Calu3 (cell line): ENCODE results near the gene GMFB. TPM values are rescaled to one million over a fixed set of nuclear protein-coding genes. Genes with fewer than 3 reads are reported as not detected.

Source experiments
- BruUV-seq: library from RNA; stranded (reverse); fragments of 400-500 nt; replicated peaks from 2 replicates; lab custom pipeline; 2021; lab: Mats Ljungman, UMichigan
- CTCF ChIA-PET: fragments of 300-600 bp; sonication (Branson Sonifier 250); formaldehyde crosslinking; loops from one replicate; lab custom pipeline; 2022; ENCODE audit warnings: antibody characterized with exemption; lab: Charles Lee
- DNase-seq: peaks from one replicate; pipeline ENCODE4 v3.0.0; 2022
- H3K27ac Mint-ChIP-seq: one replicate; pipeline ENCODE4 v1.8.0; 2022; ENCODE audit warnings: mixed read lengths; ENCODE audit not compliant: unreplicated experiment
- H3K27me3 Mint-ChIP-seq: one replicate; pipeline ENCODE4 v1.8.0; 2022; ENCODE audit warnings: mixed read lengths; ENCODE audit not compliant: unreplicated experiment
- H3K36me3 Mint-ChIP-seq: one replicate; pipeline ENCODE4 v1.8.0; 2022; ENCODE audit warnings: mild to moderate bottlenecking, moderate library complexity, mixed read lengths; ENCODE audit not compliant: insufficient read depth, unreplicated experiment
- H3K4me1 Mint-ChIP-seq: one replicate; pipeline ENCODE4 v1.8.0; 2022; ENCODE audit warnings: mild to moderate bottlenecking, low read depth, mixed read lengths; ENCODE audit not compliant: unreplicated experiment
- H3K4me3 Mint-ChIP-seq: one replicate; pipeline ENCODE4 v1.8.0; 2022; ENCODE audit warnings: mild to moderate bottlenecking, low read depth, moderate library complexity, mixed read lengths; ENCODE audit not compliant: unreplicated experiment
- H3K9me3 Mint-ChIP-seq: one replicate; pipeline ENCODE4 v1.8.0; 2022; ENCODE audit warnings: low read depth, mixed read lengths; ENCODE audit not compliant: unreplicated experiment
- CTCF ChIP-seq: fragments of 200-600 bp; IDR thresholded peaks from one replicate; pipeline ENCODE4 v1.8.0; 2022; ENCODE audit warnings: antibody characterized with exemption; ENCODE audit not compliant: unreplicated experiment
- intact Hi-C: fragments of 100-400 bp; cut with micrococcal nuclease; formaldehyde crosslinking; loops from one replicate; pipeline ENCODE4 v1.10.0; 2022; ENCODE audit not compliant: unreplicated experiment
- total RNA-seq: library from RNA; stranded (reverse); gene quantifications from 2 replicates; pipeline ENCODE4 v1.2.3, GENCODE V29; 2022

GMFB gene
- total RNA-seq, 1 experiment from 2014 or later: 39.2 TPM

- CTCF ChIA-PET: interaction anchor here (0.7 kb wide), 1 partner anchor 350 kb away, joined by 4 read pairs; no protein-coding TSS in a partner anchor
- intact Hi-C loops: no loop called here
- H3K4me3 Mint-ChIP-seq: no peak overlapping the region
- no peaks in the 10 kb centered on the region for H3K4me1 Mint-ChIP-seq
- H3K27ac Mint-ChIP-seq: no peak overlapping the region
- H3K36me3 Mint-ChIP-seq: no peaks in the 10 kb centered on the region
- no TSS peak for BruUV-seq
- no peaks in the 10 kb centered on the region for H3K9me3 Mint-ChIP-seq
- no peaks in the 10 kb centered on the region for H3K27me3 Mint-ChIP-seq
- DNase-seq: no peak
- no peak for TF ChIP-seq CTCF
Measured at GRCh38 chr14:54535646-54536045, 46.9 kb upstream of the GMFB start.

GRCh38 chr14:54535126-54535525 lies 46.3 kb upstream of the GMFB start:
- Mint-ChIP-seq H3K4me3 (no peak overlapping the region), H3K27ac (no peak overlapping the region), H3K4me1 (no peaks in the 10 kb centered on the region), H3K9me3 (no peaks in the 10 kb centered on the region), H3K36me3 (no peaks in the 10 kb centered on the region), H3K27me3 (no peaks in the 10 kb centered on the region)
- TF ChIP-seq CTCF: no peak
- CTCF ChIA-PET: interaction anchor here (0.7 kb wide), 1 partner anchor 350 kb away, joined by 4 read pairs; no protein-coding TSS in a partner anchor
- BruUV-seq: no TSS peak
- intact Hi-C loops: no loop called here
- DNase-seq: no peak

- CTCF ChIA-PET: interaction anchor here (1.1 kb wide), 1 partner anchor 24 kb away, joined by 5 read pairs; the partner anchor contains the start of gene CGRRF1
- Mint-ChIP-seq H3K9me3 (no peaks in the 10 kb centered on the region), H3K27me3 (no peaks in the 10 kb centered on the region), H3K27ac (no peak overlapping the region), H3K4me1 (no peaks in the 10 kb centered on the region), H3K4me3 (no peak overlapping the region), H3K36me3 (no peaks in the 10 kb centered on the region)
- no peak for DNase-seq
- no peak for TF ChIP-seq CTCF
- intact Hi-C loops: no loop called here
- no TSS peak for BruUV-seq
Measured at GRCh38 chr14:54533100-54533499, 44.3 kb upstream of the GMFB start.

- H3K27ac Mint-ChIP-seq: no peak overlapping the region
- CTCF ChIA-PET: interaction anchor here (0.6 to 1.1 kb wide), 2 partner anchors 23 to 24 kb away, joined by 4 to 5 read pairs; partner anchors contain the start of gene CGRRF1
- intact Hi-C loops: no loop called here
Measured at GRCh38 chr14:54532111-54533012, 43.6 kb upstream of the GMFB start.

More at GRCh38 chr14:54532111-54533012, 43.6 kb upstream of the GMFB start:
- BruUV-seq: no TSS peak
- no peak for DNase-seq
- Mint-ChIP-seq H3K36me3 (no peaks in the 10 kb centered on the region), H3K9me3 (no peaks in the 10 kb centered on the region), H3K27me3 (no peaks in the 10 kb centered on the region), H3K4me1 (no peaks in the 10 kb centered on the region), H3K4me3 (no peak overlapping the region)
- TF ChIP-seq CTCF: no peak
